ENCODE data around the gene BTN1A1.

The BTN1A1 gene

DNA sequence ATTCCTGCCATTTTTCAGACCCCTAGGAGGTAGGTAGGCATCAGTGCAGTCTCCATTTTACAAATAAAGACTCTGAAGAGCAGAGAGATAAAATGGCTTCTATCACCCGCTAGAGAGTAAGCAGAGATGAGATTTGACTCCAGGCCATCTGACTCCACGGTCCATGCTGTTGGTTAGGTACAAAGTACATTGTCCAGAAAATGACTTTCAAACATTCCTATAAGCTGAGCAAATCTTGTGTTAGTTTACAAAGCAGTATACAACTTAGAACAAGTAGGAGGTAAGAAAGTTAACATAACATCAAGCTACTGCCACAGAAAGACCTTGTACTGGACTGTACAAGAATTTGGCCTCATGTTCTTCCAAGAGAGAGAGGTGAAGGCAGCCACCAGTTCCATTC lies 14.9 kb downstream of the BTN1A1 start:
- Histone ChIP-seq H2BK5ac (ENCODE audit: low read depth, low read length, poor library complexity) (no peak overlapping the region), H3K4me1 (ENCODE audit: control insufficient read depth in 1 of 2, insufficient read depth in 2 of 2, low read length in 2 of 2) (peaks cover 0 to 1% of the 10 kb centered on the region in 2 experiments), H3K27me3 (ENCODE audit: insufficient read depth, low read length) (no peaks in the 10 kb centered on the region), H3K4me3 (ENCODE audit: low read depth, low read length) (no peak overlapping the region), H3K9ac (ENCODE audit: low read length) (no peak overlapping the region), H3K27ac (ENCODE audit: low read depth, low read length) (no peak overlapping the region), H2AK5ac (ENCODE audit: low read length) (no peak overlapping the region), H4K8ac (ENCODE audit: low read depth, low read length) (no peak overlapping the region), H3K4ac (ENCODE audit: low read depth, low read length) (no peak overlapping the region), H2BK120ac (ENCODE audit: insufficient read depth, low read length, poor library complexity) (no peak overlapping the region), H3K9me3 (ENCODE audit: insufficient read depth, low read depth, low read length) (no peaks in the 10 kb centered on the region), H3K36me3 (ENCODE audit: control insufficient read depth in 1 of 2, insufficient read depth in 2 of 2, low read length in 2 of 2) (no peaks in the 10 kb centered on the region), H4K12ac (ENCODE audit: low read depth, low read length) (no peak overlapping the region), H2BK12ac (ENCODE audit: low read length) (no peak overlapping the region), H3K23ac (ENCODE audit: low read length) (no peak overlapping the region), H3K4me2 (ENCODE audit: low read length) (no peak overlapping the region), H3K79me1 (ENCODE audit: low read length) (no peaks in the 10 kb centered on the region), H2AFZ (ENCODE audit: insufficient read depth, low read length, poor library complexity) (no peak overlapping the region), H3K18ac (ENCODE audit: low read length) (no peak overlapping the region), H3K79me2 (ENCODE audit: control insufficient read depth, insufficient read depth, low read length, poor library complexity) (no peaks in the 10 kb centered on the region), H4K91ac (ENCODE audit: low read depth, low read length) (no peak overlapping the region), H3K14ac (ENCODE audit: low read length) (no peak overlapping the region)
- WGBS (ENCODE audit: extremely low coverage, insufficient coverage, insufficient read length): no CpG with 5 or more reads among the region's 2 CpGs
- DNase-seq: no peak

DNA sequence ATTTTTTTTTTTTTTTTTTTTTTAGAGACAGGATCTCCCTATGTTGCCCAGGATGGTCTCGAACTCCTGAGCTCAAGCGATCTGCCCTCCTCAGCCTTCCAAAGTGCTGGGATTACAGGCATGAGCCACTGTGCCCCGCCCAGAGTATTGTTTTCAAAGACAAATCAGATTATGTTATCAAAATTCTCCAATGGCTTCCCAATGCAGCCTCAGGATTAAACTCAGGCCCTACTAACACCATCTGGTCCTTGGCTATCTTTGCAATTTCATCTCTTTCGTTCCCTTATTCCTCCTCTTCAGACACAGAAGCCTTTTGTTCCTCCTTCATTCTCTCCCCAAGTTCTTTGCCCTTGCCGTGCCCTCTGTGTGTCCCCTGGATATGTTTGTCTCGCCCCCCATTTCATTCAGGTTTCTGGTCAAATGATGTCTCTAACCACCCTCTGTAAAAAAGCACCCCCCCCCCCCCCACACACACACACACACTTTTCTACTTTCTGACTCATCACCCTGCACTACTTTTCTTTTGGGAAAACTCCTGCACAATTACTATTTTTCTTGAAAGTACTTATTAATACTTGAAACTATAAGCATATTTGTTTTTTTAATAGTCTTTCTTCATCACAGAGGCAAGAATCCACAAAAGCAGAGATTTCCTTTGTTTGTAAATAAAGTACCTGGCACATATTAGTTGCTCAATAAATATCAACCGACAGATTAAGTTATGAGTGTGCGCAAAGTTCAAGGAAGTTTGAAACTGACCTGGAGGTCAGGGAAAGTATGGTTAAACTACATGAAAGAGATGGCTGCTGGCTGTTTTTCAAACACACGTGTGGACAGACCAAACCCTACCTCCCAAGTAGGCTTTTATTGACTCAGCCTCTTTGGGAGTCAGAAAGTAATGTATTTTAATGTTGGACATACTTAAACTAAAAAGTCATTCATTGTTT lies 16.7 kb downstream of the BTN1A1 start:
- Histone ChIP-seq H2AFZ (ENCODE audit: insufficient read depth, low read length, poor library complexity) (no peak overlapping the region), H2BK12ac (ENCODE audit: low read length) (no peak overlapping the region), H2AK5ac (ENCODE audit: low read length) (no peak overlapping the region), H3K79me1 (ENCODE audit: low read length) (peaks cover 3% of the 10 kb centered on the region), H3K27me3 (ENCODE audit: insufficient read depth, low read length) (no peaks in the 10 kb centered on the region), H3K4ac (ENCODE audit: low read depth, low read length) (no peak overlapping the region), H3K9me3 (ENCODE audit: insufficient read depth, low read depth, low read length) (no peaks in the 10 kb centered on the region), H3K9ac (ENCODE audit: low read length) (no peak overlapping the region), H3K18ac (ENCODE audit: low read length) (no peak overlapping the region), H4K12ac (ENCODE audit: low read depth, low read length) (no peak overlapping the region), H2BK5ac (ENCODE audit: low read depth, low read length, poor library complexity) (no peak overlapping the region), H3K14ac (ENCODE audit: low read length) (no peak overlapping the region), H4K8ac (ENCODE audit: low read depth, low read length) (no peak overlapping the region), H4K91ac (ENCODE audit: low read depth, low read length) (no peak overlapping the region), H3K4me3 (ENCODE audit: low read depth, low read length) (no peak overlapping the region), H3K36me3 (ENCODE audit: control insufficient read depth in 1 of 2, insufficient read depth in 2 of 2, low read length in 2 of 2) (no peaks in the 10 kb centered on the region), H3K79me2 (ENCODE audit: control insufficient read depth, insufficient read depth, low read length, poor library complexity) (peaks cover under 1% of the 10 kb centered on the region), H3K4me1 (ENCODE audit: control insufficient read depth in 1 of 2, insufficient read depth in 2 of 2, low read length in 2 of 2) (peaks cover 0 to 1% of the 10 kb centered on the region in 2 experiments), H3K23ac (ENCODE audit: low read length) (no peak overlapping the region), H3K4me2 (ENCODE audit: low read length) (no peak overlapping the region), H2BK120ac (ENCODE audit: insufficient read depth, low read length, poor library complexity) (no peak overlapping the region), H3K27ac (ENCODE audit: low read depth, low read length) (no peak overlapping the region)
- WGBS (ENCODE audit: extremely low coverage, insufficient coverage, insufficient read length): no CpG with 5 or more reads among the region's 9 CpGs
- no peak for DNase-seq

DNA sequence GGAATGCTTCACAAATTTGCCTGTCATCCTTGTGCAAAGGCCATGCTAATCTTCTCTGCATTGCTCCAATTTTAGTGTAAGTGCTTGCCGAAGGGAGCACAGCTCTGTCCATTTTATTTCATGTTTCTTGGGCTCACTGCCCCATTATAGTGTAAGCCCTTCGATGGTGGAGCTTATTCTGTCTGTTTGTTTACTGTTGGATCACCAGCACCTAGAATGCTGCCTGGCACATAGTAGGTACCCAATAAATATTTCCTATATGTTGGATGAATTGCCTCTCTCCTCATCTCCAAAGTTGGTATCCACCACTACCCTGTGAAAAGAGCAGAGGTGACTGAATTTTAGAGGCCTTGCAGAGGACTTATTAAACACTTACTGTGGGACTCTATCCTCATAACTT lies 19.3 kb downstream of the BTN1A1 start:
- no peak overlapping the region for H2BK5ac ChIP-seq (ENCODE audit: low read depth, low read length, poor library complexity)
- H3K9ac ChIP-seq (ENCODE audit: low read length): no peak overlapping the region
- H3K79me2 ChIP-seq (ENCODE audit: control insufficient read depth, insufficient read depth, low read length, poor library complexity): peaks cover 5% of the 10 kb centered on the region
- no peak for DNase-seq
- H3K27ac ChIP-seq (ENCODE audit: low read depth, low read length): no peak overlapping the region
- H3K18ac ChIP-seq (ENCODE audit: low read length): no peak overlapping the region
- no peak overlapping the region for H3K4me3 ChIP-seq (ENCODE audit: low read depth, low read length)
- H3K36me3 ChIP-seq (ENCODE audit: control insufficient read depth in 1 of 2, insufficient read depth in 2 of 2, low read length in 2 of 2): no peaks in the 10 kb centered on the region
- no peak overlapping the region for H4K12ac ChIP-seq (ENCODE audit: low read depth, low read length)
- whole genome bisulfite sequencing (ENCODE audit: extremely low coverage, insufficient coverage, insufficient read length): no CpG with 5 or more reads among the region's 2 CpGs
- no peak overlapping the region for H2AFZ ChIP-seq (ENCODE audit: insufficient read depth, low read length, poor library complexity)
- H2BK12ac ChIP-seq (ENCODE audit: low read length): no peak overlapping the region
- no peak overlapping the region for H4K8ac ChIP-seq (ENCODE audit: low read depth, low read length)
- peaks cover 0 to 1% of the 10 kb centered on the region in 2 experiments for H3K4me1 ChIP-seq (ENCODE audit: control insufficient read depth in 1 of 2, insufficient read depth in 2 of 2, low read length in 2 of 2)
- H3K4me2 ChIP-seq (ENCODE audit: low read length): no peak overlapping the region
- H2BK120ac ChIP-seq (ENCODE audit: insufficient read depth, low read length, poor library complexity): no peak overlapping the region
- H3K79me1 ChIP-seq (ENCODE audit: low read length): peaks cover 8% of the 10 kb centered on the region
- no peaks in the 10 kb centered on the region for H3K27me3 ChIP-seq (ENCODE audit: insufficient read depth, low read length)
- no peaks in the 10 kb centered on the region for H3K9me3 ChIP-seq (ENCODE audit: insufficient read depth, low read depth, low read length)
- peak overlapping the region; percentile 73 for H3K23ac ChIP-seq (ENCODE audit: low read length)
- H3K14ac ChIP-seq (ENCODE audit: low read length): no peak overlapping the region
- no peak overlapping the region for H2AK5ac ChIP-seq (ENCODE audit: low read length)
- no peak overlapping the region for H4K91ac ChIP-seq (ENCODE audit: low read depth, low read length)
- no peak overlapping the region for H3K4ac ChIP-seq (ENCODE audit: low read depth, low read length)

DNA sequence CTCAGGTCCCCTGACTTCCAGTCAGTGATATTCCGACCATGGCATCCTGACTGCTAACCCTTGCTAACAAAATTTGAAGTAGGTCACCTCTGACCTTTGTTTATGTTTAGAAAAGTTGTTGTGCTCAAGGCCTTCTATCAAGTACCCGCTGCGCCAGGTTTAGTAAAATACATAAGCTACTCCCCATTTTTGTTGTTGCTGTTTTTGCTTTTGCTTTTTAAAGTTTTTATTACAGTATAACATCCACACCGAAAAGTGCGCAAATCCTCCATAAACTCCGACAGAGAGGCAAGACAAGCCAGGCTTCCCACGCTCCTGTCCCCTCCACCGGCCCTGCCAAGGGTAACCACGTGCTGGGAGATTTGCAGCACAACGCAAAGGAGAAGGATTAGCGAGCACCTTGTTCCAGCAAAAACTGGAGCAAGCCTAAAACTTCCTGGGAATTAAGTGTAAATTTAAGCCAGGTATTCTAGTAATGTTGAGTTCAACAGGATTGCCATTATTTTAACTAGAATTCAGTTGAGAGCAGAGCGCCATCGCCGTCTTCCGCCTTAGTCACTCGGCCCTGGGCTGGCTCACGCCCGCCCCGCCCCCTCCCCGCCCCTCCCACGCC lies 20.2 kb downstream of the BTN1A1 start:
- no peak overlapping the region for H3K9ac ChIP-seq (ENCODE audit: low read length)
- H3K14ac ChIP-seq (ENCODE audit: low read length): no peak overlapping the region
- H3K4me2 ChIP-seq (ENCODE audit: low read length): peak overlapping the region; percentile 50
- H4K8ac ChIP-seq (ENCODE audit: low read depth, low read length): peak overlapping the region; percentile 87
- no peak overlapping the region for H3K23ac ChIP-seq (ENCODE audit: low read length)
- H3K9me3 ChIP-seq (ENCODE audit: insufficient read depth, low read depth, low read length): no peaks in the 10 kb centered on the region
- no peak overlapping the region for H3K4ac ChIP-seq (ENCODE audit: low read depth, low read length)
- no peak overlapping the region for H3K27ac ChIP-seq (ENCODE audit: low read depth, low read length)
- H3K36me3 ChIP-seq (ENCODE audit: control insufficient read depth in 1 of 2, insufficient read depth in 2 of 2, low read length in 2 of 2): no peaks in the 10 kb centered on the region
- DNase-seq: no peak
- WGBS (ENCODE audit: extremely low coverage, insufficient coverage, insufficient read length): no CpG with 5 or more reads among the region's 21 CpGs
- peak overlapping the region; percentile 13 for H2BK12ac ChIP-seq (ENCODE audit: low read length)
- H4K12ac ChIP-seq (ENCODE audit: low read depth, low read length): peak overlapping the region; percentile 99
- peak overlapping the region; percentile 69 for H2BK5ac ChIP-seq (ENCODE audit: low read depth, low read length, poor library complexity)
- peaks cover 5% of the 10 kb centered on the region for H3K79me2 ChIP-seq (ENCODE audit: control insufficient read depth, insufficient read depth, low read length, poor library complexity)
- peaks cover 8% of the 10 kb centered on the region for H3K79me1 ChIP-seq (ENCODE audit: low read length)
- H3K18ac ChIP-seq (ENCODE audit: low read length): no peak overlapping the region
- no peaks in the 10 kb centered on the region for H3K27me3 ChIP-seq (ENCODE audit: insufficient read depth, low read length)
- H3K4me3 ChIP-seq (ENCODE audit: low read depth, low read length): no peak overlapping the region
- H2AFZ ChIP-seq (ENCODE audit: insufficient read depth, low read length, poor library complexity): peak overlapping the region; percentile 93
- peak overlapping the region; percentile 80 for H4K91ac ChIP-seq (ENCODE audit: low read depth, low read length)
- no peak overlapping the region for H2AK5ac ChIP-seq (ENCODE audit: low read length)
- no peak overlapping the region for H2BK120ac ChIP-seq (ENCODE audit: insufficient read depth, low read length, poor library complexity)
- no peaks in the 10 kb centered on the region for H3K4me1 ChIP-seq (ENCODE audit: control insufficient read depth in 1 of 2, insufficient read depth in 2 of 2, low read length in 2 of 2)

Measured in trophoblast cell (in vitro differentiated cells and primary cell).